Measurements from ENCODE around the gene C2orf78.
"Not testable (repeated sequence)": the region's sequence is repeated elsewhere in the genome, so short reads cannot be mapped to it uniquely, and the experiment has no call there.

Gene C2orf78

DNA sequence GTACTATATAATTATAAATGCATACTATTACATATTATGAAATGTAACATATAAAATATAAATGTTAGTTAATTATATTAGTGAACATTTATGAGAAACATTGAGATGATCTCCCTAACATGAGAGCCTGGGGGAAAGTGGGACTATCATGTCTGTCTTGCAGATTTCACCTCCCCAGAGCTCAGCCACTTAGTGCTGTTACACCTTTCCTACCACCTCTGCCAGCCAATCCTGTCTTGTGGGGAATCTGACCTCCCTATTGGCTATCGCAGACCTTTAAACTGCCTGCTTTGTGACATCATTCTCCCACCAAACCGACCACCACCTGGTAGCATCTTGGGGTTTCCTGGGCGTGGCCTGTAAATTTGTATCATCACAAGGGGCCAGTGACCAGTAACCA, at the start of gene C2orf78:
Gene C2orf78, plus strand, starts transcription at position 301 of the 400 bp plus-strand sequence. CDS start 127 bp downstream, outside the sequence.
- not testable (repeated sequence) for H3K4me3 ChIP-seq (ENCODE audit: low read depth, low read length)

DNA sequence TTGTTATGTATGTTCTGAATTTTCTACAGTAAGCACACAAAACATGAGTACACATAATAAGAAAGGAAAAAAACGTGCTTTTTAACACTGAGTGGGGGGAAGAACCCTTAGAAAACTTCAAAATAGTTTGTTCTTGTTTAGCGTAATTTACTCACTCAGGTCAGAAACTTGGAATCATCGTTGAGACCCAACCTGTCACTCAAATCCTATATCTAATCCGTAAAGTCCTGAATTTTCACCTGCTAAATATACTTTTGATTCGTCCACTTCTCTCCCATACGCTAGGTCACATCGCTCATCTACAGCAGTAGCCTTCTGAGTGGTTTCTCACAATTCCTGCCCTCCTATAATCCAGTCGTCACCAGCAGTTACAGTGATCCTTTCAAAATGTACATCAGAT, 47.6 kb upstream of the C2orf78 start:
- H3K4me3 ChIP-seq (ENCODE audit: low read depth, low read length): peak overlapping the region; percentile 83
- no peak for TF ChIP-seq CTCF (IDR thresholded peaks at IDR 0.05; ENCODE audit: low read depth, low read length)

DNA sequence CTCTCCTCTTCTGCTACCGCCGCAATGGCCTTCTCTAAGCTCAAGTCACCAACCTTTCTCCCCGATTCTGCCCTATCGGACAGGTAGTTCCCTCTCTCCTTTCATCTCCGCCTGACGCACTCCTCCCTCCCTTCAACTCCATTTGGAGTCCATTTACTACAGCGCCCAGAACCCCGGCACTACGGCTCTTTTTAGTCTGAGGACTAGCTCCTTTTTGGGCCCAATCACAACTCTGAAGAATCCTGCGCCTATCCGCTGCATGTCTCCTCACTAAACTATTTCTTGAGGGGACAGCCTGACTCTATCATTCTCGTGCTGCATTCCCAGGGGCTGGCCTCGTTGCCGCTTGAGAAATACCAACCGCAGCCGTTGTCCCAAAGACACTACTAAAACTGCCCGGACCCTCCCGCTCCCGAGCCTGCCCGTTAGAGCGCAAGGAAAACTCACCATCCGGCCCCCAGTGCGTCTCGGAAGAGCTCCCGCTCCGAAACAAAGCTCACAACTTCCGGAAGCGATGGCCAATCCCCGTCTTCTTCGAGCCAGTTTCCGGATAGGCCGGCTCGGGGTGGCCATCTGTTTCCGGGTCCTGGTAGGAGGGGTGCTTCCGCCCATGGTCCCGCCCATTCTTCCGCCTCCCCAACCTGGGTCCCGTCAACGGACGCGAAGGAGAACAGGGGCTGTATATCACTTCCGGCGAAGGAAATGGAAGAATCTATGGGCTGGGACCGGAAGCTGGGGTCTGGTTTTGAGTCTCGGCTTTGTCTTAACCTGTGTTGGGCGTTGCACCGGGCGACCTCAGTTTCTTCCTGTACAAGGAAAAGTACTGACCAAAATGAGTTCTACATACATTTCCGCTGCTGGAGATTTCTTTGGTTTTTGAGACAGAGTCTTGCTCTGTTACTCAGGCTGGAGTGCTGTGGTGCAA, 46.9 kb upstream of the C2orf78 start, which contains the start of gene TPRKB:
Gene TPRKB, minus strand, starts transcription at position 491 of the 925 bp plus-strand sequence. CDS start 2,776 bp downstream, outside the sequence.
- TF ChIP-seq CTCF (IDR thresholded peaks at IDR 0.05; ENCODE audit: low read depth, low read length): no peak
- peak within 1 kb of the TSS; percentile 83 for H3K4me3 ChIP-seq (ENCODE audit: low read depth, low read length)

DNA sequence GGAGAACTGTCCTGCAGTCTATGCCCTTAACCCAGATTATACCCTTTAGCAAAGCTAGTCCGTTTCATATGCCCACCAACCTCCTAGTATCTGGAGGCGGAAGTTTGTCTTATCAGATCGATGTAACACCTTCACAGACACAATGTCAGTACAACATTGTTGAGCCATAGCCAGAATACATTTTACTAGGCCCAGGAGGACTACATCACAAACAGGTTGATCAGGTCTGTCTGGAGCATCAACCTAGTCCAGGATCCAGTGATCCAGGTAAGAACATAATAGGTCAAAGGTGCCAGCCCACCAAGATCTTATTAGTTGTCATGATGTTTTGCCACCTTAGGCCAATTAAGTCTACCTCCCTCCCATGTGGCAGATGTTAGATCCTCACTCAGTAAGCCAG, 44.9 kb upstream of the C2orf78 start:
- TF ChIP-seq CTCF (IDR thresholded peaks at IDR 0.05; ENCODE audit: low read depth, low read length): no peak

GRCh38 chr2:73740767-73741166, 43.2 kb upstream of the C2orf78 start:
- no peak for TF ChIP-seq CTCF (IDR thresholded peaks at IDR 0.05; ENCODE audit: low read depth, low read length)
- H3K4me3 ChIP-seq (ENCODE audit: low read depth, low read length): no peak overlapping the region

More for the DNA sequence above, 44.9 kb upstream of the C2orf78 start:
- no peak overlapping the region for H3K4me3 ChIP-seq (ENCODE audit: low read depth, low read length)

DNA sequence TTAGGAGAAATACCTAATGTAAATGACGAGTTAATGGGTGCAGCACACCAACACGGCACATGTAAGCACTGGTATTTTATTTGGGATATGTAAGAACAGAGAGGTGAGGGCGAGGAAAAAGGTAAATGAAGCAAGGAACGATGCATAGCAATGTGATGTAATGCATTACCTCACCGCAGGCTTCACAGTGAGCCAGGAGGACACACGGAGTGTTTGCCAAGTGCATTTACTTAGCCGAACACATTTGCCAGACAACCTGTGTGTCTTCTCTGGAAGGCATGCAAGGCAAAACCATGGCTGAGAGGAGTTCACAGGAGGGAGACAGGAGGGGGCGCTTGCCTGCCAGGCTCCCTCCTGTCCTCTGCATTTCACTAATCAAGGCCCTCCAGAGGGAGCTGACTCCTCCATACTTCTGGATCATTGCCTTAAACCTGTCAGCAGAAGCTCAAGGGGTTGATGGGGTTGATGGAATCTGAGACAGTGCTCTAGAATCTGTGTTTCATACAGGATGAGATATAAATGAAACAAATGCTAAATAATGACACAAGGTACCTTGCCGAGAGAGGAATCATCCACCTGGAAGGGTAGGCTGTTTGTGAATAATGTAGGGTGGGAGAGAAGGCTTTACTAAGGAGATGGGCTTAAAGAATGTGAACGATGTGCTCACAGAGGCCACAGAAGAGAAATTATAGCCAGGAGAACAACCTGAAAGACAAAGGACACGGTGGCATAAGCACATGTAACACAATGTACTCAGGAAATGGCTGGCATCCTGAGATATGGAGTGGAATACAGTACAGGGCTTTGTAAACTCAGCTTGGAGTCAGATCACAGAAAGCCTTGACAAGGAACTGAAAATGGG, 37.7 kb upstream of the C2orf78 start:
- H3K4me3 ChIP-seq (ENCODE audit: low read depth, low read length): no peak overlapping the region
- TF ChIP-seq CTCF (IDR thresholded peaks at IDR 0.05; ENCODE audit: low read depth, low read length): no peak

DNA sequence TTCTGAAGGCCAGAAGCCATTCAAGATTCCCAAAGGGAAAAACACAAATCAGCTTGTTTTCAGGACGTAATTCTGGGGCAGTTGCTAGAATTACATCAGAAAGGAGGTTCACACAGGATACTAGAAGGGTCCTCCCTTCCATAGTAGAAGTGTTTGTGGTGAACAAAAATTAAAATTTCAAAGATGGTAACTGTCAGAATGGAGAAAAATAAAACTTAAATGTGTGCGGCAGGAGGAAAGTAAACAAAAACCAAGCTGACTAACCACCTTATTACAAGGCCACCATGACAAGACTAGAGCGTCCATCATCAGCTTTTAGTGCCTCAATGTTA, 37.1 kb upstream of the C2orf78 start:
- TF ChIP-seq CTCF (IDR thresholded peaks at IDR 0.05; ENCODE audit: low read depth, low read length): no peak

More for the DNA sequence above, 37.1 kb upstream of the C2orf78 start:
- H3K4me3 ChIP-seq (ENCODE audit: low read depth, low read length): no peak overlapping the region

All from WI38 (cell line).